ENCODE results near the gene LIX1L.

LIX1L gene

DNA sequence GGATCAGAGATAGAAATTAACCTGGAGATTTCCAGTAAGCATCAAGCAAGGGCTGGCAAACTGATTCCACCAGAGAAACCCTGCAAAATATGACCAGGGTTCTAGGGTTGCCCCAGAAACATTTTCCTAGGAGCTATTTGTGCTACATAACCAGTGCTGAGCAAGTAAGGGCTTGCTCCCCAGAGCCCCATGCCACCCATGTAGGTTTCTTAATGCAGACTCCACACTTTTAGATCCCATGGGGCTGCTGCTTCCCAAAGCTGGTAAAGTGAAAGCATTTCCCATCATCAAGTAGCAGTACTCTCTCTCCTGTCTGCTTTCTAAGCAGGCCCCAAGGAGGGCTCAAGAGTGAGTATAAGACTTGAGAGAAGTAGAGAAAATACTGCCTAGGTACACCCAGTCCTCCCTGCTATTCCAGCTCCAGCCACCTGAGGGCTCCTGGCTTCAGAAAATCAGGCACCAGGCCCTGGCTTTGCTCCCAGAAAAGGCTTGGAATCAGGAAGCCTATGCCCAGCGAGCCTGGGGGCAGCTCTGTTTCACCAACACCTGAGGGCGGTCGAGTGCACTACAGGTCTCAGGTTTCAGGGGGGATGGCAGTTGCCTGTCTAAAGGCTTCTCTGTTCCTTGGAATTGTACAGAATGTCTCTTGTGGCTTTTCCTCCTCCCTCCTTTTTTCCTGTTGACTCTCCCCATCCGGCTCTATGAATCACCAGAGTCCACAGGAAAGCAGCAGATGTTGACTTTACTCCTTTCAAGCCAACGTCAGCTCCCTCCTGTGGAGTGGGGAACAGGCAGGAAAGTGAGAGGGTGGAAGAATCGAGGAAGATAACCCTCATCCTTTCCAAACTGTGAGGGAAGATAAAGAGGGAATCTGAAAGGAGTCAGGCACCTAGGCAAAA is 66.0 kb downstream of the LIX1L start:
- peak; percentile 98 for DNase-seq

DNA sequence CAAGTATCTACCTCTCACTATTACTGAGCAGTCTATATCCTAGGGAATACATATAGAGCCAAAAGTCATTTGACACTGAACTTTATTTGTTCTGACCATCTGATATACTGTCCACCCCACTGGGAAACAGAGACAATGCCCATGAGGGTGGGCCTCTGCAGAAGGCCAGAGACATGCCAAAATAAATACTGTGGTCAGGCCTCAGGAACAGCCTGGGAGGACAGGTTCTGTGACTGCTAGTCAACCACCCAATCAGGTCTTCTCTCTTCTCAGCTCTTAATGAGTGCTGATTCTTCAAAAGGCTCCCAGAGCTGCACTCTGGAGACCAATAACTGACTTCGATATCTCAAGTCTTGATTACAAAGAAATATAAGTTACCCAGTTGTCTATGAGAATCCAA is 66.7 kb downstream of the LIX1L start:
- no peak for DNase-seq

DNA sequence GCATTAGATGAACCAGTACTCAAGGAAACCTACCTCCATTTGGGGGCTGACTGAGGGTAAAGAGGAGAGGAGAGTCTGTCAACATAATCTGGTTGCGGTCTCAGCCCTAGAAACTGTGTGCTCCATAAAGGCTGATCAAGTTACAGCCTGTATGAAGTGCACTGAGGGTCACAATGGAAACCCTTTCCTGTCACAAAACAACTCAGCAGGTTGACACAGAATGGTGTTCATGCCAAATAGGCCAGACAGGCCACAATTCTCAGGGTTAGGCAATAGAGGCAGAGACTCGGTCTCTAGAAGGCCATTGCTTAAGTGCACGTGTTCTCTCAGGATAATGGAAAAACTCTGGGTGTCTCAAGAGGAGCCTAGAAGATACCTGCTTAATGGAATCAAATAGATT is 68.1 kb downstream of the LIX1L start:
- peak; percentile 37 for DNase-seq

DNA sequence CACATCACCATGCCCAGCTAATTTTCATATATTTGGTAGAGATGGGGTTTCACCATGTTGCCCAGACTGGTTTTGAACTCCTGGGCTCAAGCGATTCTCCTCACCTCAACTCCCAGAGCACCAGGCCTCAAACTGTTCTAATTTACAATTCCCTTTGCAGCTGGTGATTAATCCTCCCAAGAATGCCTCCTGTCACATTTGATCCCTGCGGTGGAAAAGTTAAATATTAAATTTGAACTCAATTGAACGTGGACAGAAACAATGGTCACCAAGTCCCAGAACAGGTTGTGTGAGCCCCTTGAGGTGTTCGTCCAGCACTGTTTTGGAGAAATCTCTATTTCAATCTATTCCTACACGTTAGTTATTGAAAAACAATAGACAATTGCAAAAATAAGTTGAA is 70.2 kb downstream of the LIX1L start:
- peak; percentile 26 for DNase-seq

DNA sequence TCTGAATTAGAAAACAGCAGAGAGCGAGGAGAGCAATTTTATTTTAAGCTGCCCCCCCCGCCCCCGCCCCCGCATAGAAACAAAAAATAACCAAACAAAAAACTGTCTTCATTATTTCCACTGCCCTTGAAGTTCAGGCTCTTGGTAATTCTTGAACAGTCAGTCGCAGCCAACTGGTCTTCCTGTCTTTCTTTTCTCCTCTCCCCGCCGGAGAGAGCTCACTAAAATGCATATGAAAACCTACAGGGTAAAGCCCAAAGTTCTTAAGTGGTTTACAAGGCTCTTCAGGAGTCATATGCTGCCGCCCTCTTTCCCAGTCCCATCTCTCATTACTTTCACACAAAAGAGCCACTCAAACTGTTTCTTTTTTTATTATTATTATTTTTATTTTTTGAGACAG is 71.0 kb downstream of the LIX1L start:
- DNase-seq, result no peak

DNA sequence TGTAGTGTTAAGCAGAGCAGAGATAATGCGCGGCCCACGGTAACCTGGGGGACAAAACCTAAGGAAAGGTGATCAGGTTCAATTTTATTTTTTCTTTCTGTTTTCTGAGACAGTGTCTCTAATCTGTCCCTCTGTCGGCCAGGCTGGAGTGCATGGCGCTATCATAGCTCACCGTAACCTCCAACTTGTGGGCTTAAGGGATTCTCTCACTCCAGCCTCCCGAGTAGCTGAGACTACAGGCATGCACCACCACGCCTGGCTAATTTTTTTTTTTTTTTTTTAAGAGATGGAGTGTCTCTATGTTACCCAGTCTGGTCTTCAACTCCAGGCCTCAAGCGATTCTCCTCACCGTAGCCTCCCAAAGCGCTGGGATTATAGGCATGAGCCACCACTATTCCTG is 71.4 kb downstream of the LIX1L start:
- no peak for DNase-seq

DNA sequence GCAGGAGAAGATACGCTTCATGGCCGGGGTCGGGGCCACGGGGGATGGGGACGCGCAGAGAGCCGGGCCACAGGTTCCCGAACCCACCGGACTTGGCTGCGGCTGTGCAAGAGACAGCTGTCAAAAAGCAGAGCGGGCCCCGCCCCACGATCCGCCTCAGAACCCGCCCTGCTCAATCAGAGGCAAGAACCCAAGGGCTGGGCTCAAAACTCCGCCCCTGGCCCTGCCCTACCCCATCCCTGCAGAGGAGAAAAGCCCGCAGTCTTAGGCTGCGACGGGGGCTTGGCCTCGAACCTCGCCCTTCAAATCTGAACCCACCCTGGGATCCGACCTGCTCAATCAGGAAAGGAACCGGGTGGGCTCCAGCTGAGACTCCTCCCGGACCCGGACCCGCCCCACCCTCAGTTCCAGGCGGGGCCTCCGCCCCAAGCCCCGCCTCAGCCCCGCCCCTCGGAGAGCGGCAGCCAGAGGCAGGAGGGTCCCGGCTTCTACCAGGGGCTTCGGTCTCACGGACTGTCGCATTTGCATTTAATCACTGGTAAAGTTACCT is 72.0 kb downstream of the LIX1L start, which contains the start of gene ANKRD35:
Gene ANKRD35 (minus strand): TSS at position 129 of the 550 bp plus-strand sequence. CDS start 108 bp downstream, at position 21.
- DNase-seq, result peak; percentile 94

DNA sequence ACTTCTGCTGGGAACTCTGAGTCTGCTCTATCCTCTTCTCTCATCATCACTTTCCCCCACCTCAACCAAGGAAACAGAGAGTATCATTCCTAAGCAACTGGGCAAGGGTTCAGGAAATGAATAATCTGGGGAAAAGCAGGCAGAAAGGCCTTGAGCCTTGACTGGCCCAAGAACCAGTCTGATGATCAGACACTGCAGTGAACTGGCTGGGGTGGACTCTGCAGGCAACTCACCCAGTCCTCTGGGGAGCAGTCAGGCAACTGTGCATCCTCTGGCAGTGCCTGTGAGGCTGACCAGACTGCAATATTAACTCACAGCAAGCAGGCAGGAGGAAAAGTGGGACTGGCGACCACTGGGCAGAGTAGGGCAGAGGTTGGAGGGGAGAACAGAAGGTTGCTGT is 73.1 kb downstream of the LIX1L start:
- DNase-seq, result no peak
